ENCODE results near the gene ANGPTL4. TPM values are rescaled to one million over a fixed set of nuclear protein-coding genes. Genes with fewer than 3 reads are reported as not detected.
A peak's percentile ranks its signal among the peaks of the same experiment; 100 is the strongest.
"Not testable (repeated sequence)": the region's sequence is repeated elsewhere in the genome, so short reads cannot be mapped to it uniquely, and the experiment has no call there.

The ANGPTL4 gene
- total RNA-seq, 1 donor from 2014 or later: 22.4 TPM

- Histone ChIP-seq H3K36me3 (ENCODE audit: control insufficient read depth, insufficient read depth, low read length) (no peaks in the 10 kb centered on the region), H3K27me3 (ENCODE audit: control insufficient read depth, insufficient read depth, low read length) (peaks cover 40% of the 10 kb centered on the region), H3K4me3 (ENCODE audit: low read depth, low read length) (no peak overlapping the region)
- no peak for TF ChIP-seq CTCF (IDR thresholded peaks at IDR 0.05; ENCODE audit: insufficient read depth, low read length, poor library complexity, severe bottlenecking)
- no peak for DNase-seq (ENCODE audit: low read depth)
Measured at GRCh38 chr19:8338835-8339234, 25.1 kb upstream of the ANGPTL4 start.

- H3K36me3 ChIP-seq (ENCODE audit: control insufficient read depth, insufficient read depth, low read length): no peaks in the 10 kb centered on the region
Measured at GRCh38 chr19:8340341-8341096, 23.4 kb upstream of the ANGPTL4 start.

GRCh38 chr19:8341504-8341903 is 22.5 kb upstream of the ANGPTL4 start:
- not testable (repeated sequence) for H3K4me3 ChIP-seq (ENCODE audit: low read depth, low read length); H3K36me3 ChIP-seq (ENCODE audit: control insufficient read depth, insufficient read depth, low read length); DNase-seq (ENCODE audit: low read depth)
- peaks cover 19% of the 10 kb centered on the region for H3K27me3 ChIP-seq (ENCODE audit: control insufficient read depth, insufficient read depth, low read length)

More at GRCh38 chr19:8340341-8341096, 23.4 kb upstream of the ANGPTL4 start:
- peaks cover 27% of the 10 kb centered on the region for H3K27me3 ChIP-seq (ENCODE audit: control insufficient read depth, insufficient read depth, low read length)
- H3K4me3 ChIP-seq (ENCODE audit: low read depth, low read length): no peak overlapping the region
- DNase-seq (ENCODE audit: low read depth): no peak
- TF ChIP-seq CTCF (IDR thresholded peaks at IDR 0.05; ENCODE audit: insufficient read depth, low read length, poor library complexity, severe bottlenecking): no peak

- H3K4me3 ChIP-seq (ENCODE audit: low read depth, low read length): no peak overlapping the region
- no peak for TF ChIP-seq CTCF (IDR thresholded peaks at IDR 0.05; ENCODE audit: insufficient read depth, low read length, poor library complexity, severe bottlenecking)
Measured at GRCh38 chr19:8342316-8342683, 21.7 kb upstream of the ANGPTL4 start.

GRCh38 chr19:8342684-8343482 is 21.1 kb upstream of the ANGPTL4 start, which contains the start of gene KANK3:
Gene KANK3, minus strand, starts transcription at chr19:8343262. Its CDS starts 5,434 bp downstream, at chr19:8337828.
- H3K27me3 ChIP-seq (ENCODE audit: control insufficient read depth, insufficient read depth, low read length): peaks cover 19% of the 10 kb centered on the region
- TF ChIP-seq CTCF (IDR thresholded peaks at IDR 0.05; ENCODE audit: insufficient read depth, low read length, poor library complexity, severe bottlenecking): no peak
- DNase-seq (ENCODE audit: low read depth): peak; percentile 80
- H3K4me3 ChIP-seq (ENCODE audit: low read depth, low read length): peak within 1 kb of the TSS; percentile 38
- no peaks in the 10 kb centered on the region for H3K36me3 ChIP-seq (ENCODE audit: control insufficient read depth, insufficient read depth, low read length)

More at GRCh38 chr19:8342316-8342683, 21.7 kb upstream of the ANGPTL4 start:
- no peaks in the 10 kb centered on the region for H3K36me3 ChIP-seq (ENCODE audit: control insufficient read depth, insufficient read depth, low read length)
- peaks cover 19% of the 10 kb centered on the region for H3K27me3 ChIP-seq (ENCODE audit: control insufficient read depth, insufficient read depth, low read length)
- DNase-seq (ENCODE audit: low read depth): no peak

- TF ChIP-seq CTCF (IDR thresholded peaks at IDR 0.05; ENCODE audit: insufficient read depth, low read length, poor library complexity, severe bottlenecking): no peak
- no peak for DNase-seq (ENCODE audit: low read depth)
- Histone ChIP-seq H3K4me3 (ENCODE audit: low read depth, low read length) (no peak overlapping the region), H3K36me3 (ENCODE audit: control insufficient read depth, insufficient read depth, low read length) (no peaks in the 10 kb centered on the region), H3K27me3 (ENCODE audit: control insufficient read depth, insufficient read depth, low read length) (peaks cover 19% of the 10 kb centered on the region)
Measured at GRCh38 chr19:8343483-8343844, 20.5 kb upstream of the ANGPTL4 start.

GRCh38 chr19:8349629-8350372 is 14.2 kb upstream of the ANGPTL4 start:
- H3K27me3 ChIP-seq (ENCODE audit: control insufficient read depth, insufficient read depth, low read length); DNase-seq (ENCODE audit: low read depth); H3K4me3 ChIP-seq (ENCODE audit: low read depth, low read length); H3K36me3 ChIP-seq (ENCODE audit: control insufficient read depth, insufficient read depth, low read length): not testable (repeated sequence)
